Measurements from ENCODE around the gene STX7.

DNA sequence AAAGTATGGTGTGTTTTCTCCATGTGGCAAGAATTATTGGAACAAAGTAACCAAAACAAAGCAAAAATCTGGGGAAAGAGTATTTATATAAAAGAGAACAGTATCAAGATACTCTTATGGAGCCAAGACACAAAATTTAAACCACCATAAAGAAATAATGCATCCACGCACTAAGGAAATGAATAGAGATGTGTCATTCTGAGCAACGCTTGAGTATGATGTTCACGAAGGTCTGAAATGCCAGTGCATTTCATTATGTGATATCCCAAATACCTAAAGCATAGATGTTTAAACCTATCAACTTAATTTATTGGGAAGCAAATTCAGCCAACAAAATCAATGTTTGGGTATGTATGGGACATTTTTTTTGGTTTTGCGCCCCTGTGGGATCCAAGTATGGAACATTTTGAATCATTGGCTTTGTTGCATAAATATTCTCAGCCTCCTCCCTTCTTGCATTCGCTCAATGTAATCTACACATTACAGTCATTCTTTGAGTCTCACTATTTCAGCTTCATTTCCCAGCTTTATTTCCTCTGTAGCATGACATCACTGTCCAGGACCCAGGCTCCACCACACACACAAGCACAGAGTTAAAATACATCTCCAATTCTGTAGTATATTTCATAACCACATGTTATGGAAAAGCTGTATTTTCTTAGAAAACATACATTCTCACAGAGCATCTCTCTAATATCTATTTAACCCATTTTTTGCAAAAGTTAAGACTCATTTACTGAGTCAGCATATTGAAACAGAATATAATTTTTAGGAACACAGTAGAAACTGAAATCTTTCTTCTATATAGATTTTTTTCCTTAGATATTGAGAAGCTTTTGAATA, 100.0 kb downstream of the STX7 start:
- TF ChIP-seq, protein P1, sequence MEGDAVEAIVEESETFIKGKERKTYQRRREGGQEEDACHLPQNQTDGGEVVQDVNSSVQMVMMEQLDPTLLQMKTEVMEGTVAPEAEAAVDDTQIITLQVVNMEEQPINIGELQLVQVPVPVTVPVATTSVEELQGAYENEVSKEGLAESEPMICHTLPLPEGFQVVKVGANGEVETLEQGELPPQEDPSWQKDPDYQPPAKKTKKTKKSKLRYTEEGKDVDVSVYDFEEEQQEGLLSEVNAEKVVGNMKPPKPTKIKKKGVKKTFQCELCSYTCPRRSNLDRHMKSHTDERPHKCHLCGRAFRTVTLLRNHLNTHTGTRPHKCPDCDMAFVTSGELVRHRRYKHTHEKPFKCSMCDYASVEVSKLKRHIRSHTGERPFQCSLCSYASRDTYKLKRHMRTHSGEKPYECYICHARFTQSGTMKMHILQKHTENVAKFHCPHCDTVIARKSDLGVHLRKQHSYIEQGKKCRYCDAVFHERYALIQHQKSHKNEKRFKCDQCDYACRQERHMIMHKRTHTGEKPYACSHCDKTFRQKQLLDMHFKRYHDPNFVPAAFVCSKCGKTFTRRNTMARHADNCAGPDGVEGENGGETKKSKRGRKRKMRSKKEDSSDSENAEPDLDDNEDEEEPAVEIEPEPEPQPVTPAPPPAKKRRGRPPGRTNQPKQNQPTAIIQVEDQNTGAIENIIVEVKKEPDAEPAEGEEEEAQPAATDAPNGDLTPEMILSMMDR (IDR thresholded peaks at IDR 0.05; ENCODE audit: borderline replicate concordance, extremely low read depth, low read length, poor library complexity, severe bottlenecking): no peak
- no peak for TF ChIP-seq EZH2 (IDR thresholded peaks at IDR 0.05; ENCODE audit: borderline replicate concordance, low read depth, low read length, severe bottlenecking)
